ENCODE measurements around the gene KLHL6.
"Not testable (repeated sequence)": the region's sequence is repeated elsewhere in the genome, so short reads cannot be mapped to it uniquely, and the experiment has no call there.

The KLHL6 gene

DNA sequence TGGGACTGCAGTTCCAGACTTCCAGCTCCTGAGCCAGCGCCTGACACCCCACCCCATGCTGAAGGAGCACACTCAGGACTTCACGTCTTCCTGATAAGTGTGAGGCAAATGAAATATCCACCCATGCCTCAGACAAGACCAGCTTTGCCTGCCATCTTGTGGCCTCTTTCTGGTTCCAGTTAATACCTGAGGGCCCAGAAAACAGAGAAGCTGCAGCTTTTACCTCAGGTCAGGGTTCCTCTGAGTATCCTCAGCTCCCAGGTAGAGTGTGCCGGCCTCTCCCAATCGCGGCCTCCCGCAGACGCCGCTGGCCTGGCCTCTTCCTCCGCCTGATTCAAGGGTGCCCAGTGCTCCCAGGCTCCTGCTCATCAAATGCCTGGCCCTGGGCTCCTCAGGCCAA, 5.1 kb upstream of the KLHL6 start:
- peak; percentile 37 for DNase-seq

DNA sequence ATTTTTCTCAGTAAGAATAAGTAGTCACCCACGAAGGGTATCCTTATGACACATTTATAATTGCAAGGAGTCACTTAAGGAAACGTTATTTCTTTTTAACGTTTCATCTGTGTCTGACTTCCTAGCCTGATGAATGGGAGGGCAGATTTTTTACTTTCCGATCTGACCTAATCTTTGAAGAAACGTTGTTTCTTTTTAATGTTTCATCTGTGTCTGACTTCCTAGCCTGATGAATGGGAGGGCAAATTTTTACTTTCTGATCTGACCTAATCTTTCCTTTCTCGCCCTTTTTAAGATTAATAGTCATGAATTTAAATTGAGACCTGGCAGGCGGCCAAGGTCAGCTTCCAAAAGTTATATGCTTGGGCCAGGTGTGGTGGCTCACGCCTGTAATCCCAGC, 3.0 kb upstream of the KLHL6 start:
- DNase-seq, result no peak

DNA sequence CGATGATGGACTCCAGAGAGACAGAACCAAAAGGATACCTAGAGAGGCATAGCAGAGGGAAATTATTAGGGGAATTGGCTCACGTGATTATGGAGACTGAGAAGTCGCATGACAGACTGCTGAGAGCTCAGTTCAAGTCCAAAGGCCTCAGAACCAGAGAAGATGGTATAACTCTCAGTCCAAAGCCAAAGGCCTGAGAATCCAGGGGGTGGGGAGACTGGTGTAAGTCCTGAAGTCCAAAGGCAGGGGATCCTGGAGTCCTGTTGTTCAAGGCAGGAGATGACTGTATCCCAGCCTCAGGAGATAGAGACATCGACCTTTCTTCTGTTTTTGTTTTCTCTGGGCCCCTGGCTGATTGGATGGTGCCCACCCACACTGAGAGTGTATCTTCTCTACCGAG, 1.2 kb upstream of the KLHL6 start:
- no peak for DNase-seq

DNA sequence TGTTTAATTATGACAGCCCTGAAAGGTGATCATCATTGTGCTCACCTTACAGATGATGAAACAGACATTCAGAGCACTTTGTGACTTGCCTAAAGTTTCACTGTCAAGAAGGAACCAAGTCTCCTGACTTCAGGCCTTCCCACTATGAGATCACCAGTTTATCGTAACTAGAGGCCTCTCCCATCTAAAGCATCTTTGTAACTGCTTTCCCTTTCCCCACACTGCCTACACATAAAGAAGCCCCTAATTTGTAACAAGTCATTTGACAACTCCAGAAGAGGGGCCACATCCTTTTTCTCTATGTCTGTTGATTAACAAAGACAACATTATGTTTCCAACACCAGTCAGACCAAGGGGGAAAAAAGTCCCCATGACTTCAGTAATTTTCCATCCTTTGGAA, 1.1 kb downstream of the KLHL6 start:
- DNase-seq, result no peak

DNA sequence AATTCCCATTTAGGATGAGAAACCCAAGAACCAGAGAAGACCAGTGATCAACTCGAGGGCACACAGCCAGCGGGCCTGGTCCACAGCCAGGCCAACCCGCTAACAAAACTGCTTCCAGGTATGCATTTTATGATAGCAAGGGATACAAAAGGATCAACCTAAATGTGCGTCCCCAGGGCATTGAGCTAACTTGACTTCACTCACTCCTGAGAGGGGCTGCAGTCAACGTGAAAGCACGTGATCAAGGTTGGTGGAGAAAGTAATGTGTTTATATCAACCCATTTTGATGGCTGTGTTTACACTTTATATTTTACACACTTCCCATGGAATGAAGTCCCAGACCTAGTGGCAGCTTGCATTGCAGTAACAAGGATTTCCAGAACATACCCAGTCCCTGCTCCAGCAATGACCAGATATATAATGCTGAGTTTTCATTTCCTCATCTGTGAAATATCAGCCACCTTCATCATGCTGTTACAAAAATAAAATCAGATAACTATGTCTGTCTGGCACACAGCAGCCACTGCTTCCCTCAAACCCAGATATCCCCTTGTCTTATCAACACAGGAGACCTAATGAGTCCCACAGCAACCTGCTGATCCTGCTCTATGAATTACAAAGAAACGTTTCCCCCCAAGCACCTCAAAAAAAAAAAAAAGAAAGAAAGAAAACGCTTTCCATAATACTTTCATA, 2.0 kb downstream of the KLHL6 start:
- DNase-seq, result no peak

DNA sequence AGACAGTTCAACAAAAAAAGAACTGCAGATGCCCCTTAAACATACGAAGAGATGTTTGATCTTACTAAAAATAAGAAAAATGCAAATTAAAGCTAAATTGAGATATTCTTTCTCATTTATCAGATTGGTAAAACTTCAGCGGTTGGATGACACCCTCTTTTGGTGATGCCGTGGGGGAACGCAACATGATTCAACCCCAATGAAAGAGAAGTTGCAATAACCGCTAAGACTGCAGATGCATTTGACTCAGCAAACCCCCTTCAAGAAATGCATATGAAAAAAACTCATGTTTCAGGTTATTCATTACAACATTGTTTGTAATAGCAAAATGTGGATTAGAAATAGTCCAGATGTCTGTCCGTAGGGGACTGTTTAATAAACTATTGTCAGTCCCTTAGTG, 3.6 kb downstream of the KLHL6 start:
- DNase-seq, result no peak

DNA sequence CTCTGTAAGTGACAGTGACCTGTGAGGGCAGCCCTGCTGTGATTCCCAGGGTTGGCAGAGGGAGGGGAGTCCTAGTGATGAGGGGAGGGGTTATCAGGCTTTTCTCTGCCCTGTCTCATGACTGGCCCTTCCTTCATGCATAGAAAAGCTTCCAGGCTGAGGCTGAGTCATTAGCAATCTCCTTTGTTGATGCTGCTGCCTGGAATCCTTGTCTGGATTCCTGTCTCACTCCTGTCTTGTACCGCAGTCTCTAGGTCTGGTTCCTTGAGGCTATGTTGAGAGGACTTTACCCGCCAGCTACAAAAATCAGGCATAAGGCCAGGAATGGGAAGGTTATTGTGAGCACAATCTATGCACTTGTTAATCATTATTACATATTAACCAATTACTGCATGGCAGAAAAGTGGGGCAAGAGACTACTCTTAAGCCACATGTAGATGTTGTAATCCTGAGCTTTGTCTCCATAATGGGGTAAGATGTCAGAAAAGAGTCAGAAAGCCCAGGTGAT, 7.2 kb downstream of the KLHL6 start:
- DNase-seq, result no peak

DNA sequence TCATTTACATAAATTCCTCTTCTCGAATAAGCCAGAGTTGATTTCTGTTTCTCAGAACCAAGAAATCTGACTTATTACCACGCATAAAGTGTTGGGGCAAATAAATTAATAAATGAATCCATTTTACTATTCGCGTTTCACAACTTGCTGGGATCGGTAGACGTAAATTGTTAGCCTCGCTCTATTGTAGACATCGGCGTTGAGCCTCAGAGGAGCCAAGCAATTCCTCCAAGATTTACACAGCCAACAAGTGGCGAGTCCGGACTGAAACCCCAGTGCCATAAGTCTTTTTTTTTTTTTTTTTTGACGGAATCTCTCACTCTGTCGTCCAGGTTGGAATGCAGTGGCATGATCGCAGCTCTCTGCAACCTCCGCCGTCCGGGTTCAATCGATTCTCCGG, 8.9 kb downstream of the KLHL6 start:
- no peak for DNase-seq

DNA sequence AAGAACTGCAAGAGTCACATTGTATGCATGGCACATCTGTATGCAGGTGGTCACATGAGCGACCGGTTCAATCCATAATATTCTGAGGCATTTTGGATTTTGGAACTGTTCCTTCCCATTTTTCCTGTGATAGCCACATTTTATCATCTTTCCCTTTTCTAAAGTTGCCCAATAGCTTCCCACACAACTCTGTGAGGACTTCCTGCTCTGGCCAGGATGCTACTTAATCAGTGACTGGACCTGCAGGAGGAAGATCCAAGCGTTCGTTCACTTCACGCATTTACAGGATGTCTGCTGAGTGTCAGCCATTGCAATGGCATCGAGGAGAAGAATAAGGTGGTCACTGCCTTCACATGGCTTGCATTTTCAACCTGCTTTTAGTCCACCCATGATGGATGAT, 9.8 kb downstream of the KLHL6 start:
- no peak for DNase-seq

DNA sequence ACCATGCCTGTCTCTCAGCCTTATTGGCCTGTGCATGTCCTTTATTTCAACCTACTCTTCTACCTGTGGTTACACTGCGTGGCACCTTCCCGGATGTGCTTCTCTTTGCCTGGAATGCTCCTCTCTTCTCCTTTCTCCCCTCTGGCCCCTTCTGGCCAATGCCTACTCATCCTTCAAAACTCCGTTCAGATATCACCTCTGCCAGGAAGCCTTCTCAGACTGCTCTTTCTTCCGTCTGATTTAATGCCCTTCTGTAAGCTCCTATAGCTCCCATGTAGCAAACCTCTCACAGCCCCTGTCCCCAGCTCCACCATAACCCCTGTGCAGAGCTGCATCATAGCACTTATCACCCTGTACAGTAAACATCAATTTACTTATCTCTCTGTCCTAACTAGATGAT, 13.2 kb downstream of the KLHL6 start:
- DNase-seq, result no peak

DNA sequence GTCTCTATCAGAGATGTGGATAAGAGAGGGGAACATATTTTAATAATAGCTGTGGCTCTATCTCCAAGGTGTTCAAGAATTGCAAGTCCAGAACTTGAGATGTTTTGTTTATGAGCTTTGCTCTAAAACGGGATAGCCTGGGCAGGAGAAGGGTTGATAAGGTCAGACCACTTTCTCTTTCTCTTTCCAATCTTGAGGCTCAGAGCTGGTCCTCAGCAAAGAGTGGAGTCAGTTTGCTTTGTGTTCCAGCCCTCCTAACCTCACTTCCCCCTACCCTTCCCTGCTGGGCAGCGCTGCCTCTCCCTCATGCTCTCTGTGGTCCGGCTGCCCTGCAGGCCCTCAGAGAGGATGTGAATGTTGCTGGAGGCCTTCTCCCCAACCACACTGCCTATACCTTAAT, 13.8 kb downstream of the KLHL6 start:
- DNase-seq, result no peak

DNA sequence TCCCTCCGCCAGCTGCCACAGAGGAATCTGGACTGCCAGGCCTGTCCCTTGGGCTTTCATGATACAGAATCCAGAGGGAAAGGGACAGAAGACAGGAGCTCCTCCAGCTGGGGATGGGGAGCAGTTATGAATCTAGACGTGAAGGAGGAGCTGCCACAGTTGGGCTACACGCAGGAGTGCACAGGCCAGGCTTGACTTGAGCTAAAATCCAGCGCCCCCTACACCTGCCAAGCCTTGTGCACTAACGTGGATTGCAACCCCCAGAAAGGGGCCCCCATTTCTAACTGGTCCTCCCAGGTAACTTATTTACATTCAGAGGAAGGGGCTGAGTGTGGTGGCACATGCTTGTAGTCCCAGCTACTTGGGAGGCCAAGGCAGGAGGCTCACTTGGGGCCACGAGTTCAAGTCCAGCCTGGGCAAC, 14.3 kb downstream of the KLHL6 start:
- no peak for DNase-seq

DNA sequence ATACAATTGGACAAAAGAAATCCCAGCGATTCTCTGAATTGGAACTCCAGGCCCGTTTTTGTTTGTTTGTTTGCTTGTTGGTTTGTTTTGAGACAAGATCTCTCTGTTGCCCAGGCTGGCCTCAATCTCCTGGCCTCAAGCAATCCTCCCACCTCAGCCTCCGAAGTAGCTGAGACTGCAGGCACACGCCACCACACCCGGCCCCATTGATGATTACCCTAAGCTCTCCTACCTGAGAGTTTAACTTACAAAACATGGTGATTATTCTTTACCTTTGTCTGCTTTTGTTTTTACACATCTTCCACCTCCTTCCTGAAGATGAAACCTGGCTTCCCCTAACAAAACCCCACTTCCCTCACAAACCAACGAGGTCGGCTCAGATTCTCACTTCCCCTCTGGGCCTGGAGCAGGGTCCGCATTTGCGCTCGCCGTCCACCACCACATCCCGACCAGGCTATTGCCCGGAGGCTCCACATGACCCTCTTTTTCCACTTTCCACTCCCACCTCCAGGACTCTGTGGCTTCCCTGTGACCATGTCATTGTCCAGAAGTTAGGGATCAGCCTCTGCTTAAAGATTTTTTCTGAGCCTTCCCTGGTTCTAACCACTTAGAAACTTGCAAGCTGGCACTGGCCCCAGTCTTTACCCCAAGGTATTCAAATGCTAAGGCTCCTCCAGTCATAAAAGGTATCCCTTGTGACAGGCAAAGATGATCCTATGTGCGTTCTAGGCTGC, 14.8 kb downstream of the KLHL6 start:
- no peak for DNase-seq

DNA sequence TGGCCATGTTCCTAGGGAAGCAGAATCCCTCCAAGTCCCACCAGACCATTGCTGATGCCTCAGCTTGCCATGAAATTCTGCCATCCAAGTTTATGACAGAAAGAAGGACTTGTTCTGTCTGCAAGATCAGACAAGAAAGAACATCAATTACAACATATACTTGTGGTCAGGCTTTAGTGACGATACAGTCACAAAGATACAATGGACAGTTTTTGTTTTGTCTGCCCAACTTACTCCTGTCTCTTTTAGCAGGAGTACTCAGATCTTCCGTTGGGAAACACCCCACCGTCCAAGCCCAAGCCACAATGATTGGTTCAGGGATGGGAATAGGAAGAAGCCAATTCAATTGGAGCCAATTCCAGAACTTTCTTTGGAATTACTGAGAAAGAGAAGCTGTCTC, 15.7 kb downstream of the KLHL6 start:
- DNase-seq, result no peak

DNA sequence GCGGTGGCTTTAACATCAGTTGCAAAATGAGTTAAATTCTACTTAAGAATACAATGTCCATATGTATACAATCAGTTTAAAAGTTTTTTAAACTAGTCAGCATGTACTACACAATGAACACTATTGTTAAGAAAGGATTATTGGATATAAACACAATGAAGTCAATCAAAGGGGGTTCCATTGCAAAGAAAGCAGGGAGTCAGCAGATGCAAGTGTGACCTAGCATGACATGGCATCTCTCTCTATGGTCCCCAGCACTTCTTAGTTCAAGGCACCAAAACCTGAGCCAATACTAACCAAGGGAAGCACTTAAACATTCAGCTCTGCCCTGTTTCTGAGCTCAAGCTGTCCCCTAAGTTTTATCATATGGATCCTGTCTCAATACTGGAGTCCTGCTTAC, 17.0 kb downstream of the KLHL6 start:
- DNase-seq, result no peak

DNA sequence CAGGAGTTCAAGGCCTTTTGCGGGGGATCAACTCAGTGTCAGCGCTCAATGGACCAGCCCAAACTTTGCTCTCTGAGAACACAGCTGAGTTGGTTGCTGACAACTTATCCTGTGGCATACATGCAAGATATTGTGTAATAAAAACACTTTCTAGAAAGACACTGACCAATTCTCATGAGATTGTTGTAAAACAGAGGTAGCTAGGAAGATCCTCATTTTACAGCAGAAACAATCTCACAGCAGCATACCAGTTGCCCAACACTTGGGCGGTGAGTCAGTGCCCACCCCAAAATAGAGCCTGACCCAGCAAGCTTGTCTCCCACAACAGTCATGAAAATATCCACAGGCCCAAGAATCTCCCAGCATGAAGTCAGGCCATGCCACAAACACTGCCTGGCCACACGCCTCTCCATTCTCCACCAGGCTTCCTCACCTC, 18.2 kb downstream of the KLHL6 start:
- DNase-seq, result no peak

DNA sequence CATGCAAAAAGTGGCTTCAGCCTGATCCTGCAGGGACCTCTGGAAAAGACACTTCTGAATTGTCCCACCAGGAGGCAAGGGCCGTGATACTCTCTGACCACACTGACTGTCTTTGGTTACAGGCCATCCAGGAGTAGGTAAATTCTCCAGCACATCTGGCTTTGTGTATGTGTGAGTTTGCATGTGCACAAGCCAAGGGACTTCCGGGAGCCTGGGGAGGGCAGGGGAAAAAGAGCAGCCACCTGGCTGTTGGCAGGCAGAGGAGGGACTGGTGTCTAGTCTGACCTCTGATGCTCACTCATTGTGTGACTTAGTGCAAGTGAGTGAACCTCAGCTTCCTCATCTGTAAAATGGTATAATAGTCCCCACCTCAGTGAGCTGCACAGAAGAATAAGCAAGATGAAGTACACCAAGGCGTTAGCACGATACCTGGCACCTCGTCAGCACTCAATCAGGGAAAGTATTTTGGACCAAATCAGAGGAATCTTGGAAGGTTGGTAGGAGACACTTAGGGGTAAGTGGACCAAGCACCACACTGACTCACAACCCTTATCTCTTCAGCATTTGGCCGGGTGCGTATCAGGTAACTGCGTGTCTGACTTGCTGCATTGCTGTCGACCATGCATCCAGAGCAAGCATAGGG, 19.1 kb downstream of the KLHL6 start:
- no peak for DNase-seq

DNA sequence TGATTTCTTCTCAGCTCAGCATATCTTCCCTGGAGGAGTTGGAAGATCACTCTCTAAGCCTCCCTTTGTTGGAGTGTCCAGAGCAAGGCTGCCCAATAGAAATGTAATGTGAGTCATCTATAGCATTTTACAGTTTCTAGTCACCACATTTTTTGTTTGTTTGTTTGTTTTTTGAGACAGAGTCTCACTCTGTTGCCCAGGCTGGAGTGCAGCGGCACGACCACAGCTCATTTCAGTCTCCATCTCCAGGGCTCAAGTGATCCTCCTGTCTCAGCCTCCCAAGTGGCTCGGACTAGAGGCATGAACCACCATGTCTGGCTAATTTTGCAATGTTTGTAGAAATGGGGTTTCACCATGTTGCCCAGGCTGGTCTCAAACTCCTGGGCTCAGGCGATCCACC, 21.3 kb downstream of the KLHL6 start:
- DNase-seq, result no peak

DNA sequence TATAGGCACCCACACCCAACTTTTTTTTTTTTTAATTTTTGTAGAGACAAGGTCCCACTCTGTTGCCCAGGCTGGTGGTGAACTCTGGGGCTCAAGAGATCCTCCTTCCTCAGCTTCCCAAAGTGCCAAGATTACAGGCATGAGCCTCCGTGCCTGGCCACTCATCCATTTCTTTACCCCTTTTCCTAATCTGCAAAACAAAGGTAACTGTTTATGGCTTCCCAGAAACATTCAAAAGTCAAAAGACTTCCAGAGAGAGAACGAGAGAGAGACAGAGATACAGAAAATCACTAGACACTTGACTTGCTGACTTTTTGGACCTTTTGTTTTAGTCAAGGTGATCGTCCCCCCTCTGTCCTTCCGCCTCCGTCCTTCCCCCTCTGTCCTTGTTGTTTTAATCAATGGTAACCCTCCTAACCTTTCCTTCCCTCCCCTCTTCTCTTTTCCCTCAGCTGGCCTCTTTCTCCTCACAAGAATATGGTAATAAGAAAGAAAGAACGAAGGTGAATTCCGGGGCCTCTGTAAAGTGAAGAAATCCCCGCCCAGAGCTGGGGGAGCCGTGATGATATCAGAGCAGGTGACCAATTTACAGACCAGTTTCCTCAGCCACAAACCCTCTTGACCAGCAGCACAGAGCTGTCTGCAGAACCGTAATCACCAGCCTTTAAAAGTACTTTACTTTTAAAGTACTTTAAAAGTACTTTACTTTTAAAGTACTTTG, 21.9 kb downstream of the KLHL6 start:
- no peak for DNase-seq

DNA sequence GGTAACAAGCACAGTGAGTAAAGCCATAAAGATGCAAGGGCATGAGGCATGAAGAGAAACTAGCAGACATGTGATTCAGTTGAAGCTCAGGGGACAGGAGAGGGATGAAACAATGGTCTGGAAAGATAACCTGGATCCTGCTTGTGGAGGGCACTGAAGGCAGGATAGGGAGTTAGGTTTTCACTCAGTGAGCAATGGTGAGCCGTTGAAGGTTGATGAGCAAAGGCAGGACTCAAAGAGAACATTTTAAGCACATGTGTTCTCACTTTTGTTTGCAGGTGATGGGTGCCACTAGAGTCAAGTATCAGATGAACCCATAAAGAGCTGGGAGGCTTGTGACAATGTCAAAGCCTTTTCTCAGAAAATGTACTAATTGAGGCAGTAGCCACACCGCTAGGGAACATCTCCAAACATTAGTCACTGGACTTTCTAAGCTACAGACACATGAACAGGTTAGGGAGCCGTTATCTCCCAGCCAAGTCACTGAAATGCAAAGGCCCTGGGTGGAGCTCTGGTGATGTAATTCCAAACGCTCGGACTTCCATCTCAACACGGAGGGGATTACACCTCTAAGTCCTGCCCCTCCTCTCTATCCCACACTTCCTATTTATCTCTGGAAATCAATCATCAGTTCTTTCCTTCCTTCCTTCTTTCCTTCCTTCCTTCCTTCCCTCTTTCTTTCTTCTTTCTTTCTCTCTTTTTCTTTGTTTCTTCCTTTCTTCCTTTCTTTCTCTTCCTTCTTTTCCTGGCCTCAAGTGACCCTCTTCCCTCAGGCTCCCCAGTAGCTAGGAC, 22.7 kb downstream of the KLHL6 start:
- no peak for DNase-seq

DNA sequence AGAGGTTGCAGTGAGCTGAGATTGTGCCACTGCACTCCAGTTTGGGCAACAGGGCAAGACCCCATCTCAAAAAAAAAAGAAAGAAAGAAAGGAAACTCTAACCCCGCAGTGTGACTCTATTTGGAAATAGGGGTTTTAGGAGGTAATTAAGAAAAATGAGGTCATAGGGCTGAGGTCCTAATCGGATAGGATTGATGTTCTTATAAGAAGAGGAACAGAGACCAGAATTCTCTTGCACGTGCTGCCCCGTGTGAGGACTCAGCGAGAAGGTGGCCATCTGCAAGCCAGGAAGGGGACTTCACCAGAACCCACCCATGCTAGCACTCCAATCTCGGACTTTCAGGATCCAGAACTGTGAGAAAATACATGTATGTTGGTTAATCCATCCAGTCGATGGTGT, 25.8 kb downstream of the KLHL6 start:
- no peak for DNase-seq

DNA sequence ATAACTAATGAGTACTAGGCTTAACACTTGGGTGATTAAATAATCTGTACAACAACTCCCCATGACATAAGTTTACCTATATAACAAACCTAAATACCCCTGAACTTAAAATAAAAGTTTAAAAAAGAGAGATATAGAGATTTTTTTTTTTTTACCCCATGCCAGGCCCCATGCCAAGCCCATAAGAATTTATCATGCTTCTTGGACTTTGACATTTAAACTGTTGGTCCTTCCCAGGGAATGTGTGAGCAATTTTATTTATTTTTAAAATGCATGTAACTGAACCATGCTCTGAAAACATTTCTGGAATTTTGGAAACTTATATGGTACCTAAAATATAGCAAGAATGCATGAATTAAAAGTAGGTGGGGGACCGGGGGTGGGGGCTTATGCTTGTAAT, 26.3 kb downstream of the KLHL6 start:
- DNase-seq, result no peak

DNA sequence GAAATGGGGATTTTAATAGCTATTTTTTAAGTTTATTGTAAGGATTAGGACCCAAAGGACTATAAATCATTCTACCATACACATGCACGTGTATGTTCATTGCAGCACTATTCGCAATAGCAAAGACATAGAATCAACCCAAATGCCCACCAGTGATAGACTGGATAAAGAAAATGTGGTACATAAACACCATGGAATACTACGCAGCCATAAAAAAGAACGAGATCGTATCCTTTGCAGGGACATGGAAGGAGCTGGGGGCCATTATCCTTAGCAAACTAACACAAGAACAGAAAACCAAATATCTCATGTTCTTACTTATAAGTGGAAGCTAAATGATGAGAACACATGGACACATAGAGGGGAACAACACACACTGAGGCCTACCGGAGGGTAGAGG, 26.7 kb downstream of the KLHL6 start:
- not testable (repeated sequence) for DNase-seq
